GM12878 (cell line): ENCODE data around the gene PI4K2A.

Experiments used
- MXI1 ChIP-seq: fragments of 150-350 bp; IDR thresholded peaks from 2 replicates; pipeline ENCODE4 v1.6.1; 2011; ENCODE audit warnings: low read depth, mild to moderate bottlenecking, inconsistent platforms, low read length, improper control_type of control experiment
- POLR2A ChIP-seq: IDR thresholded peaks from 2 replicates; pipeline ENCODE4 v1.6.1; 2011; ENCODE audit warnings: low read depth, mild to moderate bottlenecking, low read length
- POLR2AphosphoS5 ChIP-seq: IDR thresholded peaks from 2 replicates; pipeline ENCODE4 v1.6.1; 2011; ENCODE audit warnings: mild to moderate bottlenecking, low read length, inconsistent platforms
- SIN3A ChIP-seq: IDR thresholded peaks from 2 replicates; pipeline ENCODE4 v1.6.1; 2012; ENCODE audit warnings: low read depth, low read length, improper control_type of control experiment
- SMC3 ChIP-seq: IDR thresholded peaks from 2 replicates; pipeline ENCODE4 v1.6.1; 2011; ENCODE audit warnings: low read length, improper control_type of control experiment, borderline replicate concordance
- SREBF2 ChIP-seq: IDR thresholded peaks from 2 replicates; pipeline ENCODE4 v1.6.1; 2012; ENCODE audit warnings: mild to moderate bottlenecking, low read length
- TARDBP ChIP-seq: IDR thresholded peaks from 2 replicates; pipeline ENCODE4 v1.6.1; 2016; ENCODE audit warnings: borderline replicate concordance
- TBL1XR1 ChIP-seq: IDR thresholded peaks from 2 replicates; pipeline ENCODE4 v1.6.1; 2012; ENCODE audit warnings: low read depth, low read length, improper control_type of control experiment
- TF ChIP-seq, protein P1 (sequence below): fragments of 450-650 bp; IDR thresholded peaks from 2 replicates; pipeline ENCODE4 v1.6.1; 2016; ENCODE audit warnings: mild to moderate bottlenecking
- TF ChIP-seq, protein P2 (sequence below), 3 experiments: IDR thresholded peaks in 2 of 3; conservative IDR thresholded peaks in 1 of 3; 2 replicates each; pipeline ENCODE4 v1.5.1; 2011; ENCODE audit warnings: low read depth in 3 of 3, low read length in 3 of 3, mild to moderate bottlenecking in 3 of 3, control low read depth in 2 of 3, moderate library complexity in 2 of 3, inconsistent platforms in 1 of 3, mixed read lengths in 1 of 3; ENCODE audit not compliant: control insufficient read depth in 2 of 3, insufficient read depth in 1 of 3; ENCODE audit errors: extremely low read depth in 1 of 3
- TF ChIP-seq, protein P3 (sequence below): IDR thresholded peaks from 2 replicates; pipeline ENCODE4 v1.6.1; 2012; ENCODE audit warnings: mild to moderate bottlenecking, low read depth, low read length
- TF ChIP-seq, protein P4 (sequence below): IDR thresholded peaks from 2 replicates; pipeline ENCODE4 v1.6.1; 2011; ENCODE audit warnings: borderline replicate concordance, low read depth, mild to moderate bottlenecking, moderate library complexity, mixed read lengths, low read length; ENCODE audit not compliant: insufficient read depth; ENCODE audit errors: extremely low read length
- TF ChIP-seq, protein P5 (sequence below): fragments of 150-350 bp; IDR thresholded peaks from 2 replicates; pipeline ENCODE4 v1.6.1; 2016; ENCODE audit warnings: low read depth, low read length
- TF ChIP-seq, protein P6 (sequence below): IDR thresholded peaks from 2 replicates; pipeline ENCODE4 v1.6.1; 2011; ENCODE audit warnings: borderline replicate concordance, low read depth, mild to moderate bottlenecking, moderate library complexity, low read length; ENCODE audit not compliant: insufficient read depth, poor library complexity, severe bottlenecking

DNA sequence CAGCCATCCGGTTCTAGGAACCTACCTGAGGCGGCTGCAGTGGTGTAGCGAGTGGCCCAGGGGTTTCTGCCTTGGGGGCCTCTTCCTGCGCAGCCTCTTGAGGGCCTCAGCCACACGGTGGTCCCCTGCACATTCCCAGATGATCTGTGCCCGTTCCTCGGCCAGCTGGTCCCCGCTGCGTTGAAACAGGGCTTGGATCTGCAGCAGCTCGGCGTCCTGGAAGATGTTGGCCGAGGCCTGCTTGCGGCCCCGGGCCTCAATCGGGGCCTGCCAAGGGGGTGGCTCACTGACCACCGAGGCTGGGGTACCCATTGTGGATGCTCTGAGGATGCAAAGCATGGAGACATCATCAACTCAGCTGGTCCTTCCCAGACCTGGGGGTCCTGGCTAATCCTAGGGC is 39.1 kb downstream of the PI4K2A start:
- TF ChIP-seq SIN3A (no peak), SREBF2 (no peak), TBL1XR1 (no peak), POLR2A (no peak), SMC3 (no peak), MXI1 (no peak), TARDBP (no peak), POLR2AphosphoS5 (no peak)
- TF ChIP-seq, protein P1, sequence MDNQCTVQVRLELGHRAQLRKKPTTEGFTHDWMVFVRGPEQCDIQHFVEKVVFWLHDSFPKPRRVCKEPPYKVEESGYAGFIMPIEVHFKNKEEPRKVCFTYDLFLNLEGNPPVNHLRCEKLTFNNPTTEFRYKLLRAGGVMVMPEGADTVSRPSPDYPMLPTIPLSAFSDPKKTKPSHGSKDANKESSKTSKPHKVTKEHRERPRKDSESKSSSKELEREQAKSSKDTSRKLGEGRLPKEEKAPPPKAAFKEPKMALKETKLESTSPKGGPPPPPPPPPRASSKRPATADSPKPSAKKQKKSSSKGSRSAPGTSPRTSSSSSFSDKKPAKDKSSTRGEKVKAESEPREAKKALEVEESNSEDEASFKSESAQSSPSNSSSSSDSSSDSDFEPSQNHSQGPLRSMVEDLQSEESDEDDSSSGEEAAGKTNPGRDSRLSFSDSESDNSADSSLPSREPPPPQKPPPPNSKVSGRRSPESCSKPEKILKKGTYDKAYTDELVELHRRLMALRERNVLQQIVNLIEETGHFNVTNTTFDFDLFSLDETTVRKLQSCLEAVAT = no peak
- TF ChIP-seq, protein P2, sequence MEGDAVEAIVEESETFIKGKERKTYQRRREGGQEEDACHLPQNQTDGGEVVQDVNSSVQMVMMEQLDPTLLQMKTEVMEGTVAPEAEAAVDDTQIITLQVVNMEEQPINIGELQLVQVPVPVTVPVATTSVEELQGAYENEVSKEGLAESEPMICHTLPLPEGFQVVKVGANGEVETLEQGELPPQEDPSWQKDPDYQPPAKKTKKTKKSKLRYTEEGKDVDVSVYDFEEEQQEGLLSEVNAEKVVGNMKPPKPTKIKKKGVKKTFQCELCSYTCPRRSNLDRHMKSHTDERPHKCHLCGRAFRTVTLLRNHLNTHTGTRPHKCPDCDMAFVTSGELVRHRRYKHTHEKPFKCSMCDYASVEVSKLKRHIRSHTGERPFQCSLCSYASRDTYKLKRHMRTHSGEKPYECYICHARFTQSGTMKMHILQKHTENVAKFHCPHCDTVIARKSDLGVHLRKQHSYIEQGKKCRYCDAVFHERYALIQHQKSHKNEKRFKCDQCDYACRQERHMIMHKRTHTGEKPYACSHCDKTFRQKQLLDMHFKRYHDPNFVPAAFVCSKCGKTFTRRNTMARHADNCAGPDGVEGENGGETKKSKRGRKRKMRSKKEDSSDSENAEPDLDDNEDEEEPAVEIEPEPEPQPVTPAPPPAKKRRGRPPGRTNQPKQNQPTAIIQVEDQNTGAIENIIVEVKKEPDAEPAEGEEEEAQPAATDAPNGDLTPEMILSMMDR (IDR thresholded peaks at IDR 0.05 in 2 of 3, conservative IDR thresholded peaks at IDR 0.05 in 1 of 3; ENCODE audit: control insufficient read depth in 2 of 3, extremely low read depth in 1 of 3, insufficient read depth in 1 of 3, low read depth in 3 of 3, low read length in 3 of 3) = no peak
- TF ChIP-seq, protein P3, sequence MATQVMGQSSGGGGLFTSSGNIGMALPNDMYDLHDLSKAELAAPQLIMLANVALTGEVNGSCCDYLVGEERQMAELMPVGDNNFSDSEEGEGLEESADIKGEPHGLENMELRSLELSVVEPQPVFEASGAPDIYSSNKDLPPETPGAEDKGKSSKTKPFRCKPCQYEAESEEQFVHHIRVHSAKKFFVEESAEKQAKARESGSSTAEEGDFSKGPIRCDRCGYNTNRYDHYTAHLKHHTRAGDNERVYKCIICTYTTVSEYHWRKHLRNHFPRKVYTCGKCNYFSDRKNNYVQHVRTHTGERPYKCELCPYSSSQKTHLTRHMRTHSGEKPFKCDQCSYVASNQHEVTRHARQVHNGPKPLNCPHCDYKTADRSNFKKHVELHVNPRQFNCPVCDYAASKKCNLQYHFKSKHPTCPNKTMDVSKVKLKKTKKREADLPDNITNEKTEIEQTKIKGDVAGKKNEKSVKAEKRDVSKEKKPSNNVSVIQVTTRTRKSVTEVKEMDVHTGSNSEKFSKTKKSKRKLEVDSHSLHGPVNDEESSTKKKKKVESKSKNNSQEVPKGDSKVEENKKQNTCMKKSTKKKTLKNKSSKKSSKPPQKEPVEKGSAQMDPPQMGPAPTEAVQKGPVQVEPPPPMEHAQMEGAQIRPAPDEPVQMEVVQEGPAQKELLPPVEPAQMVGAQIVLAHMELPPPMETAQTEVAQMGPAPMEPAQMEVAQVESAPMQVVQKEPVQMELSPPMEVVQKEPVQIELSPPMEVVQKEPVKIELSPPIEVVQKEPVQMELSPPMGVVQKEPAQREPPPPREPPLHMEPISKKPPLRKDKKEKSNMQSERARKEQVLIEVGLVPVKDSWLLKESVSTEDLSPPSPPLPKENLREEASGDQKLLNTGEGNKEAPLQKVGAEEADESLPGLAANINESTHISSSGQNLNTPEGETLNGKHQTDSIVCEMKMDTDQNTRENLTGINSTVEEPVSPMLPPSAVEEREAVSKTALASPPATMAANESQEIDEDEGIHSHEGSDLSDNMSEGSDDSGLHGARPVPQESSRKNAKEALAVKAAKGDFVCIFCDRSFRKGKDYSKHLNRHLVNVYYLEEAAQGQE = no peak
- TF ChIP-seq, protein P4, sequence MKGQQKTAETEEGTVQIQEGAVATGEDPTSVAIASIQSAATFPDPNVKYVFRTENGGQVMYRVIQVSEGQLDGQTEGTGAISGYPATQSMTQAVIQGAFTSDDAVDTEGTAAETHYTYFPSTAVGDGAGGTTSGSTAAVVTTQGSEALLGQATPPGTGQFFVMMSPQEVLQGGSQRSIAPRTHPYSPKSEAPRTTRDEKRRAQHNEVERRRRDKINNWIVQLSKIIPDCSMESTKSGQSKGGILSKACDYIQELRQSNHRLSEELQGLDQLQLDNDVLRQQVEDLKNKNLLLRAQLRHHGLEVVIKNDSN = no peak
- TF ChIP-seq, protein P5, sequence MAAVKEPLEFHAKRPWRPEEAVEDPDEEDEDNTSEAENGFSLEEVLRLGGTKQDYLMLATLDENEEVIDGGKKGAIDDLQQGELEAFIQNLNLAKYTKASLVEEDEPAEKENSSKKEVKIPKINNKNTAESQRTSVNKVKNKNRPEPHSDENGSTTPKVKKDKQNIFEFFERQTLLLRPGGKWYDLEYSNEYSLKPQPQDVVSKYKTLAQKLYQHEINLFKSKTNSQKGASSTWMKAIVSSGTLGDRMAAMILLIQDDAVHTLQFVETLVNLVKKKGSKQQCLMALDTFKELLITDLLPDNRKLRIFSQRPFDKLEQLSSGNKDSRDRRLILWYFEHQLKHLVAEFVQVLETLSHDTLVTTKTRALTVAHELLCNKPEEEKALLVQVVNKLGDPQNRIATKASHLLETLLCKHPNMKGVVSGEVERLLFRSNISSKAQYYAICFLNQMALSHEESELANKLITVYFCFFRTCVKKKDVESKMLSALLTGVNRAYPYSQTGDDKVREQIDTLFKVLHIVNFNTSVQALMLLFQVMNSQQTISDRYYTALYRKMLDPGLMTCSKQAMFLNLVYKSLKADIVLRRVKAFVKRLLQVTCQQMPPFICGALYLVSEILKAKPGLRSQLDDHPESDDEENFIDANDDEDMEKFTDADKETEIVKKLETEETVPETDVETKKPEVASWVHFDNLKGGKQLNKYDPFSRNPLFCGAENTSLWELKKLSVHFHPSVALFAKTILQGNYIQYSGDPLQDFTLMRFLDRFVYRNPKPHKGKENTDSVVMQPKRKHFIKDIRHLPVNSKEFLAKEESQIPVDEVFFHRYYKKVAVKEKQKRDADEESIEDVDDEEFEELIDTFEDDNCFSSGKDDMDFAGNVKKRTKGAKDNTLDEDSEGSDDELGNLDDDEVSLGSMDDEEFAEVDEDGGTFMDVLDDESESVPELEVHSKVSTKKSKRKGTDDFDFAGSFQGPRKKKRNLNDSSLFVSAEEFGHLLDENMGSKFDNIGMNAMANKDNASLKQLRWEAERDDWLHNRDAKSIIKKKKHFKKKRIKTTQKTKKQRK = no peak
- TF ChIP-seq, protein P6, sequence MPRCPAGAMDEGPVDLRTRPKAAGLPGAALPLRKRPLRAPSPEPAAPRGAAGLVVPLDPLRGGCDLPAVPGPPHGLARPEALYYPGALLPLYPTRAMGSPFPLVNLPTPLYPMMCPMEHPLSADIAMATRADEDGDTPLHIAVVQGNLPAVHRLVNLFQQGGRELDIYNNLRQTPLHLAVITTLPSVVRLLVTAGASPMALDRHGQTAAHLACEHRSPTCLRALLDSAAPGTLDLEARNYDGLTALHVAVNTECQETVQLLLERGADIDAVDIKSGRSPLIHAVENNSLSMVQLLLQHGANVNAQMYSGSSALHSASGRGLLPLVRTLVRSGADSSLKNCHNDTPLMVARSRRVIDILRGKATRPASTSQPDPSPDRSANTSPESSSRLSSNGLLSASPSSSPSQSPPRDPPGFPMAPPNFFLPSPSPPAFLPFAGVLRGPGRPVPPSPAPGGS = no peak
